Dermis microvascular lymphatic vessel endothelial cell (primary cell): ENCODE results near the gene PELI3. TPM values are rescaled to one million over a fixed set of nuclear protein-coding genes. Genes with fewer than 3 reads are reported as not detected.

Experiments used
- DNase-seq, 2 donors: peaks; one replicate each; pipeline versions ENCODE4 v3.0.0 to v3.0.0-alpha.2; 2010; ENCODE audit warnings: low read depth in 2 of 2
- total RNA-seq: library from RNA; depleted of rRNA; stranded (reverse); fragments of >200 nt; gene quantifications from 2 replicates; pipeline ENCODE4 v1.2.1, GENCODE V29; 2014

PELI3 gene
- total RNA-seq, 1 donor from 2014 or later, result 3.3 TPM

GRCh38 chr11:66497206-66497605 lies 30.5 kb downstream of the PELI3 start:
- DNase-seq, result no peak

GRCh38 chr11:66498506-66498905 lies 31.8 kb downstream of the PELI3 start:
- no peak for DNase-seq

- no peak for DNase-seq
Observed at GRCh38 chr11:66505276-66505816, 38.6 kb downstream of the PELI3 start.

GRCh38 chr11:66509131-66509561 lies 42.4 kb downstream of the PELI3 start:
- no peak for DNase-seq

GRCh38 chr11:66510271-66510989 lies 43.7 kb downstream of the PELI3 start, which contains the start of gene BBS1:
BBS1 (plus strand) TSS chr11:66510635; CDS start chr11:66510660, 25 bp downstream.
- peak; percentile 42 to 74 for DNase-seq

- DNase-seq, result no peak
Observed at GRCh38 chr11:66510990-66511339, 44.3 kb downstream of the PELI3 start.

- DNase-seq, result no peak
Observed at GRCh38 chr11:66523611-66524010, 56.9 kb downstream of the PELI3 start.

- DNase-seq, result no peak
Observed at GRCh38 chr11:66524304-66525040, 57.8 kb downstream of the PELI3 start.

Other genes with a start within 250 kb of the PELI3 start
- gene KLC2, start 209.2 kb upstream of the PELI3 start, total RNA-seq, result 8.5 and 9.9 TPM in 2 replicates
- gene RAB1B, start 198.3 kb upstream of the PELI3 start, total RNA-seq, result 64.3 and 98.1 TPM in 2 replicates
- 0.25 TPM in 1 of 2 replicates, not detected in the other for gene CNIH2, start 188.7 kb upstream of the PELI3 start, total RNA-seq
- gene YIF1A, start 177.8 kb upstream of the PELI3 start, total RNA-seq, result 123 and 146 TPM in 2 replicates
- gene TMEM151A, start 175.0 kb upstream of the PELI3 start, total RNA-seq, result under 0.01 TPM in 1 of 2 replicates, not detected in the other
- gene CD248, start 149.9 kb upstream of the PELI3 start, total RNA-seq, result under 0.01 and 0.13 TPM in 2 replicates
- gene RIN1, start 130.5 kb upstream of the PELI3 start, total RNA-seq, result 4.7 and 5.9 TPM in 2 replicates
- gene BRMS1, start 121.8 kb upstream of the PELI3 start, total RNA-seq, result 53.1 and 53.7 TPM in 2 replicates
- 18.7 and 21.0 TPM in 2 replicates for gene B4GAT1, start 119.3 kb upstream of the PELI3 start, total RNA-seq
- 0.77 and 1.0 TPM in 2 replicates for gene SLC29A2, start 95.1 kb upstream of the PELI3 start, total RNA-seq
- not detected in 2 replicates for gene NPAS4, start 45.9 kb upstream of the PELI3 start, total RNA-seq
- gene MRPL11, start 28.1 kb upstream of the PELI3 start, total RNA-seq, result 29.2 and 37.5 TPM in 2 replicates
- 49.9 and 56.0 TPM in 2 replicates for gene DPP3, start 13.5 kb downstream of the PELI3 start, total RNA-seq
- 11.3 and 23.0 TPM in 2 replicates for gene BBS1, start 43.7 kb downstream of the PELI3 start, total RNA-seq
- 11.8 and 21.0 TPM in 2 replicates for gene ZDHHC24, start 79.1 kb downstream of the PELI3 start, total RNA-seq
- under 0.01 TPM in 2 replicates for gene ACTN3, start 80.0 kb downstream of the PELI3 start, total RNA-seq
- 13.4 and 45.5 TPM in 2 replicates for gene CTSF, start 101.7 kb downstream of the PELI3 start, total RNA-seq
- 0.13 TPM in 2 replicates for gene CCDC87, start 126.2 kb downstream of the PELI3 start, total RNA-seq
- gene CCS, start 126.3 kb downstream of the PELI3 start, total RNA-seq, result 28.0 and 34.6 TPM in 2 replicates
- gene RBM14, start 149.7 kb downstream of the PELI3 start, total RNA-seq, result 19.6 and 21.5 TPM in 2 replicates
- gene RBM4, start 171.8 kb downstream of the PELI3 start, total RNA-seq, result 122 and 162 TPM in 2 replicates
- gene RBM4B, start 211.0 kb downstream of the PELI3 start, total RNA-seq, result 18.4 and 23.6 TPM in 2 replicates